Measurements from ENCODE around the gene PLPP3.

PLPP3 gene

GRCh38 chr1:56490619-56491018, 88.7 kb downstream of the PLPP3 start:
- no peak for DNase-seq (ENCODE audit: low read depth)
- H3K4me3 ChIP-seq (ENCODE audit: low read length) = no peak overlapping the region
- no peak for TF ChIP-seq CTCF (IDR thresholded peaks at IDR 0.05; ENCODE audit: insufficient read depth, low read depth, low read length, missing control alignments)

- H3K4me3 ChIP-seq (ENCODE audit: low read length) = no peak overlapping the region
- TF ChIP-seq CTCF (IDR thresholded peaks at IDR 0.05; ENCODE audit: insufficient read depth, low read depth, low read length, missing control alignments) = no peak
- no peak for DNase-seq (ENCODE audit: low read depth)
Measured at GRCh38 chr1:56489695-56490094, 89.7 kb downstream of the PLPP3 start.

GRCh38 chr1:56484695-56485094, 94.7 kb downstream of the PLPP3 start:
- H3K4me3 ChIP-seq (ENCODE audit: low read length) = no peak overlapping the region
- no peak for TF ChIP-seq CTCF (IDR thresholded peaks at IDR 0.05; ENCODE audit: insufficient read depth, low read depth, low read length, missing control alignments)
- DNase-seq (ENCODE audit: low read depth) = no peak

- DNase-seq (ENCODE audit: low read depth) = no peak
- TF ChIP-seq CTCF (IDR thresholded peaks at IDR 0.05; ENCODE audit: insufficient read depth, low read depth, low read length, missing control alignments) = no peak
Measured at GRCh38 chr1:56483104-56483503, 96.3 kb downstream of the PLPP3 start.

GRCh38 chr1:56482486-56482885, 96.9 kb downstream of the PLPP3 start:
- DNase-seq (ENCODE audit: low read depth) = no peak
- no peak for TF ChIP-seq CTCF (IDR thresholded peaks at IDR 0.05; ENCODE audit: insufficient read depth, low read depth, low read length, missing control alignments)
- no peak overlapping the region for H3K4me3 ChIP-seq (ENCODE audit: low read length)

More at GRCh38 chr1:56483104-56483503, 96.3 kb downstream of the PLPP3 start:
- no peak overlapping the region for H3K4me3 ChIP-seq (ENCODE audit: low read length)

- no peak for DNase-seq (ENCODE audit: low read depth)
- no peak for TF ChIP-seq CTCF (IDR thresholded peaks at IDR 0.05; ENCODE audit: insufficient read depth, low read depth, low read length, missing control alignments)
- H3K4me3 ChIP-seq (ENCODE audit: low read length) = no peak overlapping the region
Measured at GRCh38 chr1:56481140-56481694, 98.1 kb downstream of the PLPP3 start.

- no peak for TF ChIP-seq CTCF (IDR thresholded peaks at IDR 0.05; ENCODE audit: insufficient read depth, low read depth, low read length, missing control alignments)
- DNase-seq (ENCODE audit: low read depth) = no peak
- H3K4me3 ChIP-seq (ENCODE audit: low read length) = no peak overlapping the region
Measured at GRCh38 chr1:56478734-56479133, 100.6 kb downstream of the PLPP3 start.

All from epithelial cell of esophagus (primary cell).